HL-60 (cell line): ENCODE results near the gene ALPL.

Source experiments
- DNase-seq, 2 experiments: peaks; one replicate each; pipeline ENCODE4 v3.0.0-alpha.2; 2010 to 2020; ENCODE audit warnings: low read depth in 1 of 2, low spot score in 1 of 2
- H3K27ac ChIP-seq: fragments of 250-450 bp; sonication (Bioruptor Pico); replicated peaks from 2 replicates; pipeline ENCODE4 v1.5.1; 2020; ENCODE audit warnings: mild to moderate bottlenecking, moderate library complexity
- H3K27me3 ChIP-seq: fragments of 250-450 bp; sonication (Bioruptor Pico); 2 replicates; pipeline ENCODE4 v1.5.1; 2021; ENCODE audit warnings: mild to moderate bottlenecking, moderate library complexity; ENCODE audit not compliant: insufficient read depth, poor library complexity, severe bottlenecking
- H3K4me3 ChIP-seq: replicated peaks from 2 replicates; pipeline ENCODE4 v1.5.1; 2011; ENCODE audit warnings: mild to moderate bottlenecking, control low read depth, low read length; ENCODE audit not compliant: insufficient read depth
- CTCF ChIP-seq: IDR thresholded peaks from one replicate; pipeline ENCODE4 v1.5.1; 2011; ENCODE audit warnings: low read length, control low read depth, inconsistent platforms; ENCODE audit not compliant: insufficient read depth
- GABPA ChIP-seq: IDR thresholded peaks from 2 replicates; pipeline ENCODE4 v1.6.1; 2012; ENCODE audit warnings: low read depth
- POLR2AphosphoS5 ChIP-seq: IDR thresholded peaks from 2 replicates; pipeline ENCODE4 v1.6.1; 2012; ENCODE audit warnings: low read depth
- REST ChIP-seq: IDR thresholded peaks from 2 replicates; pipeline ENCODE4 v1.6.1; 2012; ENCODE audit warnings: low read depth; ENCODE audit not compliant: insufficient replicate concordance
- SPI1 ChIP-seq: IDR thresholded peaks from 2 replicates; pipeline ENCODE4 v1.6.1; 2012; ENCODE audit warnings: low read depth, mild to moderate bottlenecking, borderline replicate concordance

ALPL gene

GRCh38 chr1:21608798-21609197, 99.6 kb downstream of the ALPL start:
- Histone ChIP-seq H3K4me3 (no peak overlapping the region), H3K27me3 (peaks cover 5% of the 10 kb centered on the region), H3K27ac (no peak overlapping the region)
- no peak for DNase-seq
- TF ChIP-seq GABPA (no peak), SPI1 (no peak), CTCF (no peak), POLR2AphosphoS5 (no peak), REST (no peak)

- Histone ChIP-seq H3K27ac (no peak overlapping the region), H3K4me3 (no peak overlapping the region), H3K27me3 (peaks cover 5% of the 10 kb centered on the region)
- TF ChIP-seq POLR2AphosphoS5 = no peak
- no peak for TF ChIP-seq GABPA
- TF ChIP-seq SPI1 = no peak
- no peak for TF ChIP-seq REST
- TF ChIP-seq CTCF = no peak
- DNase-seq = no peak
Observed at GRCh38 chr1:21610027-21610426, 100.8 kb downstream of the ALPL start.

- TF ChIP-seq GABPA (no peak), POLR2AphosphoS5 (no peak), CTCF (no peak), SPI1 (no peak)
- Histone ChIP-seq H3K27me3 (peaks cover 5% of the 10 kb centered on the region), H3K4me3 (no peak overlapping the region), H3K27ac (no peak overlapping the region)
- DNase-seq = no peak
Observed at GRCh38 chr1:21610989-21611785, 102.0 kb downstream of the ALPL start.

GRCh38 chr1:21612057-21612456, 102.8 kb downstream of the ALPL start:
- no peak for TF ChIP-seq REST
- TF ChIP-seq CTCF = no peak
- TF ChIP-seq GABPA = no peak
- no peak for TF ChIP-seq SPI1
- TF ChIP-seq POLR2AphosphoS5 = no peak
- Histone ChIP-seq H3K4me3 (no peak overlapping the region), H3K27me3 (peaks cover 5% of the 10 kb centered on the region), H3K27ac (no peak overlapping the region)
- no peak for DNase-seq
